IMR-90 (cell line): Measurements from ENCODE around the gene MAS1. TPM values are rescaled to one million over a fixed set of nuclear protein-coding genes. Genes with fewer than 3 reads are reported as not detected.
"Not testable (repeated sequence)": the region's sequence is repeated elsewhere in the genome, so short reads cannot be mapped to it uniquely, and the experiment has no call there.

ENCODE experiments used
- ATAC-seq: fragments of 200-7000 bp; cut with Tn5 transposase; 2 replicates; pipeline ENCODE4 v1.9.1; 2020; ENCODE audit warnings: low read depth, mild to moderate bottlenecking, moderate library complexity
- BruUV-seq: library from RNA; stranded (reverse); fragments of 400-500 nt; replicated peaks from 2 replicates; lab custom pipeline; 2021; lab: Mats Ljungman, UMichigan
- CTCF ChIA-PET: fragments of 300-600 bp; formaldehyde crosslinking; extraction: SDS; loops from one replicate; lab custom pipeline; 2021; ENCODE audit warnings: antibody characterized with exemption; lab: Yijun Ruan, JAX
- POLR2A ChIA-PET: fragments of 300-600 bp; sonication (Branson Sonifier 250); formaldehyde crosslinking; loops from one replicate; lab custom pipeline; 2022; ENCODE audit warnings: antibody characterized with exemption; ENCODE audit not compliant: unreplicated experiment; lab: Charles Lee
- DNase-seq: peaks from one replicate; pipeline ENCODE4 v3.0.0; 2013
- H2AFZ ChIP-seq: replicated peaks from 2 replicates; pipeline ENCODE3; 2013; ENCODE audit warnings: low read length, mild to moderate bottlenecking; ENCODE audit not compliant: poor library complexity
- H2AK5ac ChIP-seq: 2 replicates; pipeline ENCODE4 v1.6.1; 2013; ENCODE audit warnings: low read depth, low read length, inconsistent platforms
- H2AK9ac ChIP-seq: replicated peaks from 2 replicates; pipeline ENCODE3; 2013; ENCODE audit warnings: mild to moderate bottlenecking, low read depth, low read length, moderate library complexity; ENCODE audit not compliant: poor library complexity
- H2BK120ac ChIP-seq: 2 replicates; pipeline ENCODE4 v1.6.1; 2013; ENCODE audit warnings: low read depth, low read length, inconsistent platforms
- H2BK15ac ChIP-seq: 3 replicates; pipeline ENCODE4 v1.6.1; 2013; ENCODE audit warnings: low read depth, low read length, inconsistent platforms
- H2BK20ac ChIP-seq: 2 replicates; pipeline ENCODE4 v1.6.1; 2013; ENCODE audit warnings: low read depth, mild to moderate bottlenecking, inconsistent platforms, low read length, moderate library complexity
- H2BK5ac ChIP-seq: 2 replicates; pipeline ENCODE4 v1.6.1; 2013; ENCODE audit warnings: mild to moderate bottlenecking, low read depth, low read length, inconsistent platforms; ENCODE audit not compliant: poor library complexity, severe bottlenecking
- H3K14ac ChIP-seq: replicated peaks from 2 replicates; pipeline ENCODE4 v1.6.1; 2013; ENCODE audit warnings: low read depth, low read length, inconsistent platforms
- H3K18ac ChIP-seq: 2 replicates; pipeline ENCODE4 v1.6.1; 2013; ENCODE audit warnings: low read depth, low read length, control low read depth
- H3K23ac ChIP-seq: 2 replicates; pipeline ENCODE4 v1.6.1; 2013; ENCODE audit warnings: low read depth, low read length, inconsistent platforms
- H3K27ac ChIP-seq: 2 replicates; pipeline ENCODE4 v1.5.1; 2013; ENCODE audit warnings: mild to moderate bottlenecking, control low read depth, low read length; ENCODE audit not compliant: insufficient read depth
- H3K27me3 ChIP-seq: 2 replicates; pipeline ENCODE4 v1.6.1; 2013; ENCODE audit warnings: low read length; ENCODE audit not compliant: control insufficient read depth, insufficient read depth
- H3K36me3 ChIP-seq: 2 replicates; pipeline ENCODE4 v1.6.1; 2013; ENCODE audit warnings: low read length, mixed read lengths; ENCODE audit not compliant: control insufficient read depth, insufficient read depth
- H3K4ac ChIP-seq: 2 replicates; pipeline ENCODE4 v1.6.1; 2013; ENCODE audit warnings: low read depth, low read length, inconsistent platforms
- H3K4me1 ChIP-seq: 2 replicates; pipeline ENCODE4 v1.6.1; 2013; ENCODE audit warnings: low read length, mixed read lengths; ENCODE audit not compliant: control insufficient read depth, insufficient read depth
- H3K4me2 ChIP-seq: 2 replicates; pipeline ENCODE4 v1.6.1; 2013; ENCODE audit warnings: low read depth, mild to moderate bottlenecking, control low read depth, low read length, moderate library complexity
- H3K4me3 ChIP-seq: 2 replicates; pipeline ENCODE4 v1.5.1; 2013; ENCODE audit warnings: low read depth, mild to moderate bottlenecking, control low read depth, low read length, moderate library complexity; ENCODE audit not compliant: insufficient read depth
- H3K56ac ChIP-seq: 2 replicates; pipeline ENCODE4 v1.6.1; 2013; ENCODE audit warnings: low read length, inconsistent platforms; ENCODE audit not compliant: insufficient read depth; ENCODE audit errors: extremely low read depth
- H3K79me1 ChIP-seq, 2 experiments: 2 replicates each; pipeline ENCODE4 v1.6.1; 2013; ENCODE audit warnings: low read length in 2 of 2, inconsistent platforms in 1 of 2, low read depth in 1 of 2
- H3K9ac ChIP-seq: 2 replicates; pipeline ENCODE4 v1.6.1; 2013; ENCODE audit warnings: low read depth, low read length, control low read depth
- H3K9me1 ChIP-seq: 2 replicates; pipeline ENCODE4 v1.6.1; 2013; ENCODE audit warnings: low read length, inconsistent platforms; ENCODE audit not compliant: insufficient read depth
- H3K9me3 ChIP-seq: 2 replicates; pipeline ENCODE4 v1.6.1; 2013; ENCODE audit warnings: low read length; ENCODE audit not compliant: control insufficient read depth, insufficient read depth
- H4K20me1 ChIP-seq: 2 replicates; pipeline ENCODE4 v1.6.1; 2013; ENCODE audit warnings: low read length, inconsistent platforms; ENCODE audit not compliant: insufficient read depth
- H4K5ac ChIP-seq: 2 replicates; pipeline ENCODE4 v1.6.1; 2013; ENCODE audit warnings: mild to moderate bottlenecking, low read depth, low read length, control low read depth
- H4K8ac ChIP-seq, 2 experiments: 2 replicates each; pipeline ENCODE4 v1.6.1; 2013; ENCODE audit warnings: low read depth in 2 of 2, low read length in 2 of 2, control low read depth in 1 of 2, inconsistent platforms in 1 of 2
- H4K91ac ChIP-seq: 2 replicates; pipeline ENCODE4 v1.6.1; 2013; ENCODE audit warnings: low read depth, low read length, inconsistent platforms; ENCODE audit not compliant: insufficient read depth
- CHD1 ChIP-seq: IDR thresholded peaks from 2 replicates; pipeline ENCODE4 v1.6.1; 2012; ENCODE audit warnings: low read depth, low read length, improper control_type of control experiment
- MAFK ChIP-seq: IDR thresholded peaks from 2 replicates; pipeline ENCODE4 v1.6.1; 2012; ENCODE audit warnings: low read depth, low read length, improper control_type of control experiment
- MXI1 ChIP-seq: IDR thresholded peaks from 2 replicates; pipeline ENCODE4 v1.6.1; 2012; ENCODE audit warnings: low read depth, mild to moderate bottlenecking, low read length, moderate library complexity, borderline replicate concordance
- RAD21 ChIP-seq: IDR thresholded peaks from 2 replicates; pipeline ENCODE4 v1.6.1; 2012; ENCODE audit warnings: low read length, improper control_type of control experiment
- RFX5 ChIP-seq: IDR thresholded peaks from 2 replicates; pipeline ENCODE4 v1.8.0; 2012; ENCODE audit warnings: low read depth, mild to moderate bottlenecking, low read length, moderate library complexity
- SMC3 ChIP-seq: fragments of 150-350 bp; IDR thresholded peaks from 2 replicates; pipeline ENCODE4 v1.6.1; 2016; ENCODE audit warnings: low read depth, mild to moderate bottlenecking, antibody characterized with exemption, low read length, moderate library complexity
- WGBS, 2 experiments: methylation state at CpG; one replicate each; pipeline versions ENCODE4 v1.1.5 to v1.1.7; 2013; ENCODE audit warnings: missing lambda C conversion rate in 2 of 2; ENCODE audit not compliant: insufficient read length in 1 of 2; ENCODE audit errors: extremely low coverage in 2 of 2; 5-methylcytosine and 5-hydroxymethylcytosine counted together
- dilution Hi-C: fragments of 300-500 bp; cut with HindIII; formaldehyde crosslinking; loops from one replicate; pipeline ENCODE4 v1.14.3; 2018; ENCODE audit warnings: low sequenced_read_pairs; ENCODE audit not compliant: unreplicated experiment
- in situ Hi-C: fragments of 300-500 bp; cut with MboI; formaldehyde crosslinking; loops from 3 replicates; pipeline ENCODE4 v1.14.3; 2019; ENCODE audit warnings: low sequenced_read_pairs, inconsistent platforms, mixed read lengths
- intact Hi-C: fragments of 100-400 bp; cut with micrococcal nuclease; formaldehyde crosslinking; loops from 2 replicates; pipeline ENCODE4 v1.10.0; 2022
- polyA plus RNA-seq, 3 experiments: library from polyadenylated mRNA; depleted of rRNA; stranded (reverse); fragments of >200 nt; gene quantifications; 2 replicates each; pipeline ENCODE4 v1.2.3, GENCODE V29; 2012; ENCODE audit warnings: low replicate concordance in 1 of 3
- total RNA-seq: library from RNA; depleted of rRNA; stranded (reverse); fragments of >200 nt; gene quantifications from 2 replicates; pipeline ENCODE4 v1.2.3, GENCODE V29; 2012

The MAS1 gene
- total and polyA plus RNA-seq, 2 of the 4 experiments (the other 2 are of a cell fraction): under 0.01 TPM; not detected in 1

DNA sequence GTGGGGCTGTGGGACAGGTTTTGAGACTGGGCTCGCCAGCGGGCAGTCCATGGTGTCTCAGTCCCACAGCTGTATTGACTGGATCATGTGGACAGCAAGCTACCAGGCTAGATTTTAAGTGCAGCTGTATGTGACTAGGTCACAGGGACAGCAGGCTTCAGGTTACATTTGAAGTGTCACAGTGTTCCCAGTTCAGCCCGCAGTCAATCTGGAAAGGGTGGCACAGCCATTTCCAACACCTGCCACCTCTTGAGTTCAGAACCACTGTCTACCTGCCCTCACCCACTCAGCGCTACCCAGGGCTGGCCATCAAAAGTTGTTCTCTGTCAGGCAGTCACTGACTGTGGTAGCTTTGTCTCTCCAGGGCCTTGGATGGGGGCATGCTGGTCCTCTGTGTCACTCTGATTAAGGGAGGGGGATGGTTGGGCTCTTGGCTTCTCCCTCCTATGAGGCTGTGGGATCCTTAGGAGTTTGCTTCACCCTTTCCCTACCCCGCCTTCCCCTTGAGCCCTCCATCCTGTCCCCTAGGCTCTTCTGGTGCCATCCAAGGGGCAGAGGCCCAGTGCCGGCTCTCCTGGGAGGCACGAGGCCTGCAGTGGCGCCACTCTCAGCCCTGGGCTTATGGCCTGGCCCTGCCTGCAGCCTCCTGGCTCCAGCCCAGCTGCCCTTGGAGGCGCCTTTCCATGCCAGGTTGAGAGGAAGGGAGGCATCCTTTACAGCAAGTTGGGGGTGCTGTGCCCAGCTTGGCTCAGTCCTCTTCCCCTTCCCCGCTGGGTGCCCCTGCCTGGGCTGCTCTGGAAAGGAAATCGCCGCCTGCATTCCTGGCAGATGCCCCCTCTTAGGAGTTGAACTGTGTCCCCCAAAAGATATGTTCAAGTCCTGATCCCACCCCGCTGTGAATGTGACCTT lies 45.8 kb upstream of the MAS1 start:
- intact Hi-C loops: no loop called here
- H3K4me2 ChIP-seq: no peak overlapping the region
- DNase-seq (no peak), ATAC-seq (no peak)
- TF ChIP-seq MAFK (no peak), RFX5 (no peak), MXI1 (no peak), CHD1 (no peak), SMC3 (no peak), RAD21 (no peak)
- H2BK15ac ChIP-seq: no peak overlapping the region
- no peak overlapping the region for H3K4me3 ChIP-seq
- no peak overlapping the region for H2BK20ac ChIP-seq
- no peak overlapping the region for H3K27ac ChIP-seq
- H3K56ac ChIP-seq: no peak overlapping the region
- H2AK5ac ChIP-seq: no peak overlapping the region
- no peak overlapping the region for H3K9ac ChIP-seq
- no peak overlapping the region for H2AFZ ChIP-seq
- H3K4ac ChIP-seq: no peak overlapping the region
- POLR2A ChIA-PET: interaction anchor here (0.6 kb wide), 1 partner anchor 49 kb away, joined by 10 read pairs; no protein-coding TSS in a partner anchor
- H4K8ac ChIP-seq: no peak overlapping the region
- H3K79me1 ChIP-seq: no peaks in the 10 kb centered on the region
- H4K91ac ChIP-seq: no peak overlapping the region
- no peaks in the 10 kb centered on the region for H3K36me3 ChIP-seq
- H2AK9ac ChIP-seq: no peak overlapping the region
- H3K27me3 ChIP-seq: no peaks in the 10 kb centered on the region
- 96% methylated on average over 4 of the region's 13 CpGs; no CpG with 5 or more reads in 1 of the 2 experiments for WGBS, 2 experiments
- H3K4me1 ChIP-seq: no peaks in the 10 kb centered on the region
- in situ Hi-C loops: no loop called here
- no peak overlapping the region for H4K5ac ChIP-seq
- no peak overlapping the region for H3K23ac ChIP-seq
- no peak overlapping the region for H2BK5ac ChIP-seq
- H2BK120ac ChIP-seq: no peak overlapping the region
- no TSS peak for BruUV-seq
- H3K9me1 ChIP-seq: no peaks in the 10 kb centered on the region
- dilution Hi-C loops: no loop called here
- H3K18ac ChIP-seq: no peak overlapping the region
- no peaks in the 10 kb centered on the region for H4K20me1 ChIP-seq
- CTCF ChIA-PET: no interaction called here
- H3K9me3 ChIP-seq: no peaks in the 10 kb centered on the region
- H3K14ac ChIP-seq: no peak overlapping the region

- H3K36me3 ChIP-seq, dilution Hi-C loops, H2BK20ac ChIP-seq, POLR2A ChIA-PET, H3K79me1 ChIP-seq, H2AK9ac ChIP-seq, H3K23ac ChIP-seq, H3K9me3 ChIP-seq, intact Hi-C loops, BruUV-seq, H3K4me3 ChIP-seq, H3K27me3 ChIP-seq, H2BK5ac ChIP-seq, ATAC-seq, H3K4ac ChIP-seq, H3K14ac ChIP-seq, H4K5ac ChIP-seq, DNase-seq, H3K56ac ChIP-seq, H4K91ac ChIP-seq, H2AK5ac ChIP-seq, in situ Hi-C loops, CTCF ChIA-PET, H3K18ac ChIP-seq, H3K9me1 ChIP-seq, H4K8ac ChIP-seq, H2BK120ac ChIP-seq, H3K9ac ChIP-seq, H3K4me1 ChIP-seq, H3K27ac ChIP-seq, H2AFZ ChIP-seq, H3K4me2 ChIP-seq, H2BK15ac ChIP-seq, H4K20me1 ChIP-seq: not testable (repeated sequence)
- WGBS, 2 experiments: 83% methylated on average over 1 of the region's 5 CpGs; no CpG with 5 or more reads in 1 of the 2 experiments
Observed at GRCh38 chr6:159848552-159848951, 42.2 kb upstream of the MAS1 start.
